ENCODE data around the gene ARHGAP9. TPM values are rescaled to one million over a fixed set of nuclear protein-coding genes. Genes with fewer than 3 reads are reported as not detected.

ARHGAP9 gene
- total and polyA plus RNA-seq, 11 donors, result 1.7 to 33.4 (median 3.6) TPM

GRCh38 chr12:57472391-57472790, 7.3 kb downstream of the ARHGAP9 start:
- TF ChIP-seq CTCF (IDR thresholded peaks at IDR 0.05) (no peak), POLR2A (IDR thresholded peaks at IDR 0.05) (no peak)
- H3K27me3 ChIP-seq, result peaks cover 14 to 56% (median 35%) of the 10 kb centered on the region in 9 donors
- no peak for DNase-seq
- no peak for ATAC-seq
- peaks cover 0 to 72% (median 0%) of the 10 kb centered on the region in 9 donors for H3K36me3 ChIP-seq
- no peaks in the 10 kb centered on the region for H3K9me3 ChIP-seq
- intact Hi-C loops (cut with DNase I), result no loop called here
- no peak overlapping the region for H3K4me3 ChIP-seq
- WGBS, 4 donors, result 77 to 84% (median 80%) methylated on average over 3 of the region's 3 CpGs
- H3K27ac ChIP-seq, result no peak overlapping the region
- peaks cover 0 to 24% (median 15%) of the 10 kb centered on the region in 12 donors for H3K4me1 ChIP-seq

DNA sequence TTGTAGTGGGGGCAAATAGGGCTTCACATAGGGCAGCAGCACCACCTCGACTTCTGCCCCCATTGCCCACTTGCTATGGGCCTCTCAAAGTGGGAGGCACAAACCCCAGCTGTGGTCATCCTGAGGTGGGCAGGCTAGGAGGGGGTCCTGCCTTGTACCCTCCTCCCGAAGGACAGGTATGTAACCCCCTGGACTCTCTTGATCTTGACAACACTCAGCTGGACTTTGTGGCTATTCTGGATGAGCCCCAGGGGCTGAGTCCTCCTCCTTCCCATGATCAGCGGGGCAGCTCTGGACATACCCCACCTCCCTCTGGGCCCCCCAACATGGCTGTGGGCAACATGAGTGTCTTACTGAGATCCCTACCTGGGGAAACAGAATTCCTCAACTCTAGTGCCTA, 8.0 kb downstream of the ARHGAP9 start:
- peaks cover 0 to 72% (median 0%) of the 10 kb centered on the region in 9 donors for H3K36me3 ChIP-seq

GRCh38 chr12:57470970-57471656, 8.6 kb downstream of the ARHGAP9 start:
- peaks cover 0 to 22% (median 12%) of the 10 kb centered on the region in 12 donors for H3K4me1 ChIP-seq
- ATAC-seq, result no peak
- no peaks in the 10 kb centered on the region for H3K9me3 ChIP-seq
- H3K4me3 ChIP-seq, result no peak overlapping the region
- H3K27ac ChIP-seq, result no peak overlapping the region
- DNase-seq, result no peak
- intact Hi-C loops (cut with DNase I), result no loop called here
- H3K27me3 ChIP-seq, result peaks cover 8 to 48% (median 29%) of the 10 kb centered on the region in 9 donors
- 85 to 100% (median 87%) methylated on average over 4 of the region's 4 CpGs for WGBS, 4 donors
- peaks cover 0 to 72% (median 0%) of the 10 kb centered on the region in 9 donors for H3K36me3 ChIP-seq
- TF ChIP-seq CTCF (IDR thresholded peaks at IDR 0.05), result no peak
- TF ChIP-seq POLR2A (IDR thresholded peaks at IDR 0.05), result no peak

More for the DNA sequence above, 8.0 kb downstream of the ARHGAP9 start:
- DNase-seq (no peak), ATAC-seq (no peak)
- Histone ChIP-seq H3K4me1 (peaks cover 0 to 24% (median 15%) of the 10 kb centered on the region in 12 donors), H3K27ac (no peak overlapping the region), H3K4me3 (no peak overlapping the region), H3K27me3 (peaks cover 14 to 53% (median 34%) of the 10 kb centered on the region in 9 donors), H3K9me3 (no peaks in the 10 kb centered on the region)
- intact Hi-C loops (cut with DNase I), result no loop called here
- TF ChIP-seq POLR2A (IDR thresholded peaks at IDR 0.05), result no peak
- no peak for TF ChIP-seq CTCF (IDR thresholded peaks at IDR 0.05)
- 84 to 91% (median 85%) methylated on average over 2 to 3 of the region's 3 CpGs for WGBS, 4 donors

GRCh38 chr12:57470286-57470969, 9.2 kb downstream of the ARHGAP9 start:
- Histone ChIP-seq H3K36me3 (peaks cover 0 to 72% (median 0%) of the 10 kb centered on the region in 9 donors), H3K4me1 (peaks cover 0 to 15% (median 5%) of the 10 kb centered on the region in 12 donors), H3K27me3 (peaks cover 4 to 41% (median 22%) of the 10 kb centered on the region in 9 donors), H3K9me3 (no peaks in the 10 kb centered on the region), H3K4me3 (no peak overlapping the region), H3K27ac (no peak overlapping the region)
- WGBS, 4 donors, result 86 to 94% (median 93%) methylated on average over 9 to 14 of the region's 14 CpGs
- no peak for DNase-seq
- intact Hi-C loops (cut with DNase I), result no loop called here
- TF ChIP-seq CTCF (IDR thresholded peaks at IDR 0.05) (no peak), POLR2A (IDR thresholded peaks at IDR 0.05) (no peak)
- ATAC-seq, result no peak
